Left ventricle myocardium inferior (tissue), 1 donor: Measurements from ENCODE around the gene DOCK10. TPM values are rescaled to one million over a fixed set of nuclear protein-coding genes. Genes with fewer than 3 reads are reported as not detected.

Source experiments
- DNase-seq: peaks from one replicate; pipeline ENCODE4 v3.0.0-alpha.2; 2020
- H3K27ac ChIP-seq: fragments of 200-600 bp; replicated peaks from 2 replicates; pipeline ENCODE4 v1.8.0; 2021
- H3K27me3 ChIP-seq: fragments of 200-600 bp; 2 replicates; pipeline ENCODE4 v1.8.0; 2021; ENCODE audit warnings: low read depth
- H3K36me3 ChIP-seq: fragments of 200-600 bp; 2 replicates; pipeline ENCODE4 v1.8.0; 2021
- H3K4me1 ChIP-seq: fragments of 200-600 bp; 2 replicates; pipeline ENCODE4 v1.8.0; 2021
- H3K4me3 ChIP-seq: fragments of 200-600 bp; 2 replicates; pipeline ENCODE4 v1.8.0; 2021; ENCODE audit warnings: mild to moderate bottlenecking, moderate library complexity
- H3K9me3 ChIP-seq: fragments of 200-600 bp; replicated peaks from 2 replicates; pipeline ENCODE4 v1.8.0; 2021
- CTCF ChIP-seq: fragments of 200-600 bp; IDR thresholded peaks from 2 replicates; pipeline ENCODE4 v1.8.0; 2021; ENCODE audit warnings: antibody characterized with exemption, mild to moderate bottlenecking, borderline replicate concordance
- intact Hi-C: fragments of 100-400 bp; cut with micrococcal nuclease; formaldehyde crosslinking; loops from one replicate; pipeline ENCODE4 v1.11.0; 2022
- total RNA-seq: library from RNA; stranded (reverse); fragmentation: NEBNext Ultra II Directional; extraction: Animal tissue kit (Norgen Biotek cat#: 25700); gene quantifications from one replicate; pipeline ENCODE4 v1.2.1, GENCODE V29; 2021
- donor health status: DM: no; HTN: yes; CAD: no; lungs with severe emphysema.

The DOCK10 gene
- total RNA-seq, 1 donor from 2014 or later = 1.6 TPM

GRCh38 chr2:224837558-224837957 lies 204.7 kb downstream of the DOCK10 start:
- Histone ChIP-seq H3K27ac (no peak overlapping the region), H3K36me3 (peaks cover 8% of the 10 kb centered on the region), H3K4me3 (no peak overlapping the region), H3K9me3 (peaks cover 11% of the 10 kb centered on the region), H3K4me1 (no peaks in the 10 kb centered on the region), H3K27me3 (no peaks in the 10 kb centered on the region)
- intact Hi-C loops = no loop called here
- TF ChIP-seq CTCF = no peak
- no peak for DNase-seq

- H3K27ac ChIP-seq = no peak overlapping the region
- peaks cover 11% of the 10 kb centered on the region for H3K9me3 ChIP-seq
- no peaks in the 10 kb centered on the region for H3K27me3 ChIP-seq
- no peak overlapping the region for H3K4me3 ChIP-seq
- no peak for DNase-seq
- H3K36me3 ChIP-seq = peaks cover 8% of the 10 kb centered on the region
- H3K4me1 ChIP-seq = no peaks in the 10 kb centered on the region
- intact Hi-C loops = no loop called here
- TF ChIP-seq CTCF = no peak
Observed at GRCh38 chr2:224837066-224837465, 205.2 kb downstream of the DOCK10 start.

DNA sequence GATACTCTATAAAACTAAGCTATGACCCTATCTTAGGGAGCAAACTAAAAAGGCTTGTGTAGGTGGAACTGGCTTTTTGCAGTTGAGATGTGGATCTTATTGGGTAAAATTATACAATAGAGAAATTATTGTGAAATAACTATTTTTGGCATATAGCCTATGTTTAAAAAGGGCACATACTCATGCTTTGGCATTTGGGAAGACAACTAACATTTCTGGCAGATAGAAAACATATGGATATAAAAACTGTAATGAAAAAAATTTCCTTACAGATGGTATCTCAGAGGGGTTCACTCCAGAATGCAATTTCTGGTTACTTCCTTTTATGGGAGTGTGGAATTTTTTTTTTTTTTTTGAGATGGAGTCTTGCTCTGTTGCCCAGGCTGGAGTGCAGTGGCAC lies 206.0 kb downstream of the DOCK10 start:
- TF ChIP-seq CTCF = no peak

GRCh38 chr2:224835405-224835804 lies 206.9 kb downstream of the DOCK10 start:
- Histone ChIP-seq H3K9me3 (peaks cover 4% of the 10 kb centered on the region), H3K36me3 (peaks cover under 1% of the 10 kb centered on the region), H3K27ac (no peak overlapping the region), H3K4me3 (no peak overlapping the region), H3K4me1 (no peaks in the 10 kb centered on the region), H3K27me3 (no peaks in the 10 kb centered on the region)
- no peak for TF ChIP-seq CTCF
- intact Hi-C loops = no loop called here
- DNase-seq = no peak

More for the DNA sequence above, 206.0 kb downstream of the DOCK10 start:
- H3K4me3 ChIP-seq = no peak overlapping the region
- peaks cover 8% of the 10 kb centered on the region for H3K36me3 ChIP-seq
- no peak for DNase-seq
- no peaks in the 10 kb centered on the region for H3K4me1 ChIP-seq
- intact Hi-C loops = no loop called here
- no peaks in the 10 kb centered on the region for H3K27me3 ChIP-seq
- H3K27ac ChIP-seq = no peak overlapping the region
- peaks cover 11% of the 10 kb centered on the region for H3K9me3 ChIP-seq

DNA sequence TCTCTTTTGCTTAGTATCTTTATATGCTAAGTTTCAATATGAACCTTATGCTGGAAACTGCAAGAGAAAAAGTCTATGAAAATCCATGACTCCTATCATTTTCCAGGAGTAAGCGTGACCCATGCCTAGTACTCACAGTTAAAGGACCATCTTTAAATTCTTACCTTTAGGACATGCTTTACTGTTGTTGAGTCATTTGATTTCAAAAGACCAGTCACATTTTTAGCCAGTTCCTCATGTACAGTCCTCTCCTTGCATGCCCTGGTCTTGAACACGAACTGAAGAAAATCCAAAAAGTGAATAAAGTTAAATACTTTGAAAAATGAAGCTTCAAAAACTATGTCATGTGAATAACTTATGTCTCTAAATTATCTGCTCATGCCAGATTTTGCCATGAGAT lies 208.3 kb downstream of the DOCK10 start:
- Histone ChIP-seq H3K27me3 (no peaks in the 10 kb centered on the region), H3K9me3 (no peaks in the 10 kb centered on the region), H3K4me3 (no peak overlapping the region), H3K4me1 (no peaks in the 10 kb centered on the region), H3K36me3 (no peaks in the 10 kb centered on the region), H3K27ac (no peak overlapping the region)
- no peak for DNase-seq
- intact Hi-C loops = no loop called here
- TF ChIP-seq CTCF = no peak

DNA sequence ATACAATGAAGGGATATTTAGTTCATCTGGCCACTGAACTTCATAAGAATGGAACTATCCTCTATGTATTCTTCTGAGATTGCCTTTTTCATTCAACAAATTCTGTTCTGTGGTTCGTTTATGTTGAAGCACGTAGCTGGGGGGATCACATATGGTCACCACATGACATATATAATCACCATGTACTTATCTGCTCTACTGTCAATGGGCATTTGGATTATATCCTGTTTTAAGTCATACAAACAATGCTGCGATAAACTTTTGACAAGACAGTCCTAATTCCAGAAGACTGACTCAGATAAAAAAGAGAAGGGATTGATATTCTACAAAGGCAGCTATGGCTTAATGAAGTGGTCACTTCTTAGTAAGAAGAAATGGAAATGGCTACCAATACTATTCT lies 210.1 kb downstream of the DOCK10 start:
- H3K36me3 ChIP-seq = no peaks in the 10 kb centered on the region
- no peaks in the 10 kb centered on the region for H3K4me1 ChIP-seq
- H3K4me3 ChIP-seq = no peak overlapping the region
- DNase-seq = no peak
- no peaks in the 10 kb centered on the region for H3K9me3 ChIP-seq
- intact Hi-C loops = no loop called here
- no peak overlapping the region for H3K27ac ChIP-seq
- no peaks in the 10 kb centered on the region for H3K27me3 ChIP-seq
- TF ChIP-seq CTCF = no peak
